Body of pancreas (tissue), 4 donors: Measurements from ENCODE around the gene LEFTY1.

ENCODE experiments used
- POLR2A ChIP-seq, 3 donors: fragments of 450-650 bp; IDR thresholded peaks; one replicate each; pipeline ENCODE4 v1.6.1; 2016; ENCODE audit warnings: antibody characterized with exemption in 3 of 3, mild to moderate bottlenecking in 2 of 3
- TF ChIP-seq, protein P1 (sequence below), 7 experiments: fragments of 450-650 bp in 4 of 7; fragments of 200-600 bp in 3 of 7; sonication (generic) in 3 of 7; IDR thresholded peaks; one replicate each; pipeline ENCODE4 v1.5.1; 2016 to 2019; ENCODE audit warnings: antibody characterized with exemption in 7 of 7

DNA sequence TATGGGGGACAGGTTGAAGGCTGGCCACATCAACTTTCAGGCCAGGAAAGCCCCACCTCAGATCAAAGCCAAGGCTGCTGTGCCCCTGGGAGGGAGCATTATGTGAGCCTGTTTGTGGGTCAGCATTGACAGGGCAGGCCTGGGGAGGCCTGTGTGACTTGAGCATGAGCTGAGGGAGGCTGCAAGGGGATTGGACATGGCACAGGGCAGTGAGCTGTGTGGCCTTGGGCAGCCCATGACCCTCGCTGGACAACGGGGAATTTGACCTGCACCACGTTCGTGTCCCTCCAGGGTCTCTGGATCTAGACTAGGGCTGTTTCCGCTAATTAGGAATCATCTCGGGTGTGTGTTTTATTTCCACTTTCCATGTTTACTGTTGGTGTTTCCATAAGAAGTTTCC lies 17.5 kb upstream of the LEFTY1 start:
- TF ChIP-seq, protein P1, sequence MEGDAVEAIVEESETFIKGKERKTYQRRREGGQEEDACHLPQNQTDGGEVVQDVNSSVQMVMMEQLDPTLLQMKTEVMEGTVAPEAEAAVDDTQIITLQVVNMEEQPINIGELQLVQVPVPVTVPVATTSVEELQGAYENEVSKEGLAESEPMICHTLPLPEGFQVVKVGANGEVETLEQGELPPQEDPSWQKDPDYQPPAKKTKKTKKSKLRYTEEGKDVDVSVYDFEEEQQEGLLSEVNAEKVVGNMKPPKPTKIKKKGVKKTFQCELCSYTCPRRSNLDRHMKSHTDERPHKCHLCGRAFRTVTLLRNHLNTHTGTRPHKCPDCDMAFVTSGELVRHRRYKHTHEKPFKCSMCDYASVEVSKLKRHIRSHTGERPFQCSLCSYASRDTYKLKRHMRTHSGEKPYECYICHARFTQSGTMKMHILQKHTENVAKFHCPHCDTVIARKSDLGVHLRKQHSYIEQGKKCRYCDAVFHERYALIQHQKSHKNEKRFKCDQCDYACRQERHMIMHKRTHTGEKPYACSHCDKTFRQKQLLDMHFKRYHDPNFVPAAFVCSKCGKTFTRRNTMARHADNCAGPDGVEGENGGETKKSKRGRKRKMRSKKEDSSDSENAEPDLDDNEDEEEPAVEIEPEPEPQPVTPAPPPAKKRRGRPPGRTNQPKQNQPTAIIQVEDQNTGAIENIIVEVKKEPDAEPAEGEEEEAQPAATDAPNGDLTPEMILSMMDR (IDR thresholded peaks at IDR 0.05): no peak
- no peak for TF ChIP-seq POLR2A (IDR thresholded peaks at IDR 0.05)
